IPS DF 4.7 (cell line): ENCODE data around the gene ABCF2.

Experiments
- DNase-seq: peaks from one replicate; pipeline ENCODE4 v3.0.0-alpha.2; 2013; ENCODE audit warnings: low spot score; ENCODE audit errors: extremely low read depth

ABCF2 gene

GRCh38 chr7:151195616-151196450, 31.2 kb downstream of the ABCF2 start:
- no peak for DNase-seq

- DNase-seq = no peak
Observed at GRCh38 chr7:151194188-151194587, 32.8 kb downstream of the ABCF2 start.

- DNase-seq = no peak
Observed at GRCh38 chr7:151193203-151193978, 33.6 kb downstream of the ABCF2 start.

- DNase-seq = no peak
Observed at GRCh38 chr7:151192002-151192539, 34.9 kb downstream of the ABCF2 start.

DNA sequence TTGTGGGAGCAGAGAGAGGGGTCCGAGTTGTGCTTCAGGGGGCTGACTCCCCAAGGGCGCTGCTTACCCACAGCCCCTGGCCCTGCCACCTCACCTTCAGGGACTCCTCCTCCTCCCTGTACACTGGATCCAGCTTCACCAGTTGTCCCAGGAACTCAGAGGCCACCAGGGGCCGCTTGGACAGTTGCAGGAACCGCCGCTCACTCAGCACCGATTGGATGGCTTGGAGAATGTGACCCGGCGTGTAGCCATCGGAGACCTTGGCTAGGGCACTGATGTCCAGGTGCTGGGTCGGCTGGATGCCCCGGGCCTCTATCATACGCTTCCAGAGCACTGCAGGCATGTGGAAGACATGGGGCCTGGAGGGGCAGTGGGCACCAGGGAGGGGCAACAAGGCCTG, 35.5 kb downstream of the ABCF2 start:
- DNase-seq = no peak

DNA sequence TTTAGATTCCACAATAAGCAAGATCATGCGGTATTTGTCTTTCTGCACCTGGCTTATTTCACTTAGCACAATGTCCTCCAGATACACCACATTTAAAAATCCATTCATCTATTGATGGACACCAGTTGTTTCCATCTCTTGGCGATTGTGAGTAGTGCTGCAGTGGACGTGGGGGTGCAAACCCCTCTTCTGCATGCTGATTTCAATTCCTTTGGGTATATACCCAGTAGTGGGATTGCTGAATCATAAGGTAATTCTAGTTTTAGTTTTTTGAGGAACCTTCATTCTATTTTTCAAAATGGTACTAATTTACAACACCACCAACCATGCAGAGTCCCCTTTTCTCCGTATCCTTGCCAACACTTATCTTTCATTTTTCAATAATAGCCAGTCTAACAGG, 38.0 kb downstream of the ABCF2 start:
- DNase-seq = no peak

DNA sequence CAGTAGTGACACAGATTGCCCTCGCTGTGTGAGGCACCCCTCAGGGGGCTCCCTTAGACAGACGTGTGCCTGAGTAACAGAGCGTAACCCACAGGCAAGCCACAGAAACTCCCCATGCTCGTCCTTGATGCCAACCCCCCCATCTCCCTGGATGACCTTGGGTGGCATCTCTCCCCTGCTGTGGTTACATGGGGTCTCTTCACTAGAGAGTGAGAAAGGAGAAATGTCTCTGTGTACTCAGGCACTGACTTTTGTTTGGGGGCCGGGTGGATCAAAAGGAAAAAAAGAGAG, 38.8 kb downstream of the ABCF2 start:
- DNase-seq = no peak

DNA sequence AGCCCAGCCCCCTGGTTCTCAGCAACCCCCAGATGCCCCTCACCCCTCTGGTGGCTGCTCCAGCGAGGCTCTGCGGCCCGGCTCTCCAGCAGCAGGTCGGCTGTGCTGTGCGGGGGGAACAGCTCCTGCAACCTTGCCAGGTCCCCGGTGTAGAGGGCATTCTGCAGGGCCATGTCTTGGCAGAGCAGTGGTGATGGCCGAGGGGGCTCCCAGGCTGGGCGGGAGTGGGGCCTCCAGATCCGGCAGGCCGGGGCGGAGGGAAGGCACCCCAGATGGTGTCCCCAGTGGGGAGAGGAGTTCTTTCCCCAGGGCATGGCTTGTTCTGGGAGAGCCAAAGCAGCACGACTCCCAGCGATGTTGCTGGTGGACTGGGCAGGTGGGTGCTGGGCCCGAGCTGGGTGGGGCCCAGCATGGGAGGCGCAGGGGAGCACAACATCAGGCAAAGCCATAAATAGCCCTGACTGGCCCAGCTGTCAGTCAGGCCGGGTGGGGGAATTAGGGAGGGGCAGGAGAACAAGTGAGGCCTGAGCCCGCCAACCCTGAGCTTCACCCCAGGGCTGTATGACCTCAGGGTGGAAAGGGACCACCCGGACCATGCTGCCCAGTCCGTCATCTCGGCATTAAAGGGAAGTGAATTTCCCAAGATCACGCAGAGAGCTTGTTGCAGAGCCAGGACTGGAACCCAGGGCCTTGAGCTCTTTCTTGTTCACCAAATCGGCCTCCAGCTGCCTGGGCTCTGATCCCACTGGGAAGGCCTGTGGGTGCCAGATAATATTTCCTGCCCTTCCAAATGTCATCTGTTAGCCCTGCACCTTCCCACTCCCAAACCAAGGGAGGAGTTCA, 39.4 kb downstream of the ABCF2 start:
- no peak for DNase-seq

GRCh38 chr7:151186640-151187408, 40.2 kb downstream of the ABCF2 start, which contains the start of gene ASB10:
Gene ASB10, minus strand, starts transcription at chr7:151187250. Its CDS starts 120 bp downstream, at chr7:151187130.
- DNase-seq = no peak

DNA sequence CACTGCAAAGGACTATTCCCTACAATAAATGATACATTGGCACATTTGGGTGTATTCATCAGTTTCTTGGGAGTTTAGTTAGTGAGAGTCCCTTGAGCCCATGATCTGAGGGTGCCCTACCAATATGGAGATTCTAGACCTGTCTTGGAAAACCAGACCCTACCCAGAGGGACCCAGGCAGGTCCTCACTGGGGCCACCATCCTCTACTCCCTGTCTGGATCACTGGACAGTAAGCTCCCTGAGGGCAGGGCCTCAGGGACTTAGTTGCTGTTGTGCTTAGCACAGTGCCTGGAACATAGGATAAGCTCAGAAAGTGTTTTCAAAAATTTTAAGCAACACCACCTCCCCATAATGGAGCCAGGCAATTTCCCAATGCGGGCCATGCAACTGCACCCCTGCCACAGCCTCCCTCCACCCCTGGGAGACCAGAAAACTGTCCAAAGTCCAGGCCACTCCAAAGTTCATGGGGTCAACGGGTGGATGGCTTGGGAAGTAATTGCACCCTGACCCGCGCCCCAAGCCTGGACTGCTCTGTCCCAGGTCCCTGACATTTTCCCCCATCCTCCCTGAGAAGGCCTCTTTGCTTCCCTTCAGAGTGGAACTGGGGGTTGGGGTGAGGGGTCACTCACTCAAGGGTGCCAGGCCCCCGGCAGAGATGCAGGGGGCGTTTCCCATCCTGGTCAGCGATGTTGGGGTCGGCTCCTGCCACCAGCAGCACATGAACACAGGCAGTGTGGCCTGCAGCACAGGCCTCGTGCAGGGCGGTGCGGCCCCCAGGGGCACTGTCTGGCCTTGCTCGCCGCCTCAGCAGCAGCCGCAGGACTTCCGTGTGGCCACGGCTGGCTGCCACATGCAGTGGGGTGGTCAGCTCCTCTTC, 41.0 kb downstream of the ABCF2 start:
- no peak for DNase-seq

- no peak for DNase-seq
Observed at GRCh38 chr7:151181011-151181431, 46.0 kb downstream of the ABCF2 start.

DNA sequence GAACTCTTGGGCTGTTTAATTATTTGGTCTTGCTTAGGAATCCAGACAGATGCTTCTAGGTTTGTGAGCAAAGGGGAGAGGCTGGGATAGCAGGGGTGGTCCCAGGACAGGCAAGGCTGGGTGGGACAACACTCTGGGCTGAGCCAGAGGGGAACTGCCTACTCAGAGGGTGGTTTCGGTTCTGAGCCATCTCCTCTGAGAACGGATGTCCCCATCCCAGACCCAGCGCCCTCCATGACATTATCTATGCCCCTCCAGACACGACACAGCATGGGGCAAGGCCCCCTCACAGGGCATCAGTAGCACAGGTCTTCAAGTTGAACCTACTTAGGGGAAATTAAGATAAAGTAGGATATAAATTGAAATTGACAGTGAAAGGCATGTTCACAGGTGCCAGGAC, 47.1 kb downstream of the ABCF2 start:
- DNase-seq = no peak

- DNase-seq = no peak
Observed at GRCh38 chr7:151179287-151179860, 47.6 kb downstream of the ABCF2 start.

DNA sequence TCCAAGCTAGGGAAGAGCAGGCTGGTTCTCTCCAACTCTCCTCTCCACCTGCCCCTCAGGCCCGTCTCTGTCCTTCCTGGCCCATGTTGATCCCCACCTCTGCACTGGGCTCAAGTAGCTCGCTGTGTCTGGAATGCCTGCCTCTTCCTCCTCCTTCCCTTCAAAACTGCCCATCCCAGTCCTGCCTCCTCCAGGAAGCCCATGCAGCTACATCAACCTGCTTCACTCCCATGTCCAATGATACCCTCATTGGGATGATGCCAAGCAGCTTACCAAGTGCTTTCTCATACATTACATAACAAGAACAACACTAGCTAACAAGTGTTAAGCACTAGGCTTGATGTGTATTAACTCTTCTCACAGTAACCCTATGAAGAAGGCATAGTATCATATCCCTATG, 48.2 kb downstream of the ABCF2 start:
- DNase-seq = no peak

DNA sequence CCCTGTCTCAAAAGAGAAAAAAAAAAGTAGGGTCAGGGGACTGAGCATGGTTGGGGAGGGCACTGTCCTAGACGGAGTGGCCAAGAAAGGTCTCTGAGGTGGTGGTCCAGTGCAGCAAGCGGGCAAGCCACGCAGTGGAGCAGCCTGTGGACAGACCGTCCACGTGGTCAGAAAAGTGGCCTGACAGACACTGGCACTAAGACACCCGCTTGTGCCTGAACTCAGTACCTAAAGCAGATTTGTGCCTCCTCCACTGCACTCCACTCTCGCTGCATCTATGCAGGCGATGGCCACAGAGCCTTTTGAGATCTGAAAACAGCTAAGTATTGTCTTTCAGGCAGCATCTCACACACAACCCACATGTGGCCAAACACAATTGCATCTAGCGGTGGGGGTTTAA, 48.8 kb downstream of the ABCF2 start:
- DNase-seq = no peak

GRCh38 chr7:151177310-151177709, 49.7 kb downstream of the ABCF2 start:
- DNase-seq = no peak

DNA sequence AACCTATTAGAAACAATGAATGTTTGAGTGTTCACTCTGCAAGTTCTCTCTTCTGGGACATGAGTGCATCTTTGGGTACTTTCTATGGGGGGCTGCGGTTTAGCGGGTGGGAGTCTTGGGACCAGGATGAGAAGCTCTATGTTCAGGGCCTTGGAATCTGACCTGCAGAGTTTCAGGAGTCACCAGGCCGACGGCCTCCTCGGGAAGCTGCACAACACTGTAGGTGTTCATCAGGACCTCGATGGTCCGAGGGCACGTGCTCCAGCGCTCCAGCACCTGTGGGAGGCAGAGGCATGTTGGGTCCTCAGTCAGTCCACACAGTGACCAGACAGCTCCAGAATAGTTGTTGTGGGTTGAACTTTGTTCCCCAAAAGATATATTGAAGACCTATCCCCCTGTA, 50.6 kb downstream of the ABCF2 start:
- DNase-seq = no peak

GRCh38 chr7:151175793-151176311, 51.2 kb downstream of the ABCF2 start:
- DNase-seq = no peak
